Psoas muscle (tissue), 8 donors: Measurements from ENCODE around the gene ASTN2. TPM values are rescaled to one million over a fixed set of nuclear protein-coding genes. Genes with fewer than 3 reads are reported as not detected.

Experiments used
- ATAC-seq, 4 donors: fragments of 200-7000 bp; cut with Tn5 transposase; one replicate each; pipeline ENCODE4 v1.9.1; 2020; ENCODE audit warnings: moderate library complexity in 3 of 4, mild to moderate bottlenecking in 2 of 4
- DNase-seq, 2 donors: peaks; one replicate each; pipeline ENCODE4 v3.0.0-alpha.2; 2020
- H3K27ac ChIP-seq: fragments of 200-600 bp; one replicate; pipeline ENCODE4 v1.8.0; 2022
- H3K27me3 ChIP-seq, 3 donors: fragments of 200-600 bp in 1 of 3; one replicate each; pipeline versions ENCODE4 v1.6.1 to v1.8.0; 2013 to 2022; ENCODE audit warnings: low read length in 2 of 3, mild to moderate bottlenecking in 2 of 3, moderate library complexity in 1 of 3; ENCODE audit not compliant: insufficient read depth in 3 of 3
- H3K36me3 ChIP-seq, 2 donors: fragments of 200-600 bp in 1 of 2; one replicate each; pipeline versions ENCODE4 v1.6.1 to v1.8.0; 2013 to 2022; ENCODE audit warnings: low read depth in 1 of 2, mild to moderate bottlenecking in 1 of 2, moderate library complexity in 1 of 2; ENCODE audit not compliant: insufficient read depth in 1 of 2
- H3K4me1 ChIP-seq: fragments of 200-600 bp; one replicate; pipeline ENCODE4 v1.8.0; 2022
- H3K4me3 ChIP-seq: fragments of 200-600 bp; one replicate; pipeline ENCODE4 v1.8.0; 2022; ENCODE audit warnings: mild to moderate bottlenecking
- H3K9me3 ChIP-seq: fragments of 200-600 bp; one replicate; pipeline ENCODE4 v1.8.0; 2022
- CTCF ChIP-seq: fragments of 200-600 bp; IDR thresholded peaks from one replicate; pipeline ENCODE4 v1.8.0; 2022; ENCODE audit warnings: antibody characterized with exemption
- WGBS, 3 donors: extraction: QIAGEN DNeasy Blood & Tissue Kit; methylation state at CpG; one replicate each; pipeline versions ENCODE4 v1.1.6 to v1.1.7; 2013; 5-methylcytosine and 5-hydroxymethylcytosine counted together
- intact Hi-C, 2 donors: fragments of 100-400 bp; cut with DNase I; formaldehyde crosslinking; loops; one replicate each; pipeline versions ENCODE4 v1.11.0 to v1.14.2; 2022
- polyA plus RNA-seq, 3 donors: library from polyadenylated mRNA; stranded (reverse); fragments of 200-250 nt; gene quantifications; one replicate each; pipeline ENCODE4 v1.2.3, GENCODE V29; 2013
- total RNA-seq, 4 donors: library from RNA; stranded (reverse); fragmentation: NEBNext Ultra II Directional in 2 of 4; extraction: Animal tissue kit (Norgen Biotek cat#: 25700) in 2 of 4; gene quantifications; one replicate each; pipeline versions ENCODE4 v1.2.1 to v1.2.4, GENCODE V29; 2021 to 2023
- donor health status: healthy with polysubstance abuse.
- donor health status: DM: no; HTN: no; CAD: no; lungs with moderate emphysema.
- donor health status: Bipolar disorder and iron deficiency.
- donor health status: healthy.
- donor health status: DM: yes; HTN: yes; CAD: no.
- donor health status: DM: no; HTN: no; CAD: no.
- donor health status: DM: no; HTN: no; CAD: no.
- donor health status: DM: yes; HTN: yes; CAD: no.

ASTN2 gene
- total and polyA plus RNA-seq, 7 donors: 2.0 to 10.3 (median 3.3) TPM

- Histone ChIP-seq H3K4me1 (no peaks in the 10 kb centered on the region), H3K9me3 (no peaks in the 10 kb centered on the region), H3K4me3 (no peak overlapping the region), H3K36me3 (no peaks in the 10 kb centered on the region), H3K27me3 (no peaks in the 10 kb centered on the region), H3K27ac (no peak overlapping the region)
- intact Hi-C loops: no loop called here
- no peak for DNase-seq
- WGBS, 3 donors: 25 to 39% (median 34%) methylated on average over 6 of the region's 6 CpGs
- TF ChIP-seq CTCF: no peak
- ATAC-seq: no peak
Measured at GRCh38 chr9:117403403-117403811, 11.4 kb downstream of the ASTN2 start.

GRCh38 chr9:117400171-117400570 lies 14.7 kb downstream of the ASTN2 start:
- intact Hi-C loops: no loop called here
- WGBS, 3 donors: 25 to 29% (median 25%) methylated on average over 2 of the region's 2 CpGs
- no peak overlapping the region for H3K27ac ChIP-seq
- no peaks in the 10 kb centered on the region for H3K4me1 ChIP-seq
- no peak for TF ChIP-seq CTCF
- DNase-seq (no peak), ATAC-seq (no peak)
- H3K9me3 ChIP-seq: no peaks in the 10 kb centered on the region
- H3K36me3 ChIP-seq: no peaks in the 10 kb centered on the region
- no peak overlapping the region for H3K4me3 ChIP-seq
- H3K27me3 ChIP-seq: no peaks in the 10 kb centered on the region

DNA sequence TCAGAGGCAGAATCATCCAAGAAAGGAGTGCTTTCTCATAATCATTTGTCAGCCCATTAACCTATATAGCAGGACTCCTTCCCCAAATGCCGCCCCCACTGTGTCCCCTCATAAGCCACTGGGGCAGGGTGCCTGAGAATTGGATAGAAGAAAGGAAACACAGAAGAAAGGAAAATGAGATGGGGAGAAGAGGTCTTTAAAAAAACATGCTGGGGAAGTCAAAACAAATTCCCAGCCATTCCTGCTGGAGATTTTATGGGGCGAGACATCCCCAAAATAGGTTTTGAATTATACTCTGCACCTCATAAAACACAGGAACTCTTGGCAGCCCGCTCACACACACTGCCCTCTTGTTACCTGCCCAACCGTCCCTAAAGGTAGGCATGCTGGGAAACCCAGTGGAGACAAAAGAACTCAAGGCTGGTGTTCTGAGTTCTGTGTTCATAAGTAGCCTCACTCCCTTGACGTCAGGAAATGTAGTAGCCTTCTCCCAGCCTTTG lies 19.7 kb downstream of the ASTN2 start:
- DNase-seq (no peak), ATAC-seq (no peak)
- peaks cover 0 to 4% (median 0%) of the 10 kb centered on the region in 3 donors for H3K27me3 ChIP-seq
- WGBS, 3 donors: 63 to 75% (median 69%) methylated on average over 5 of the region's 5 CpGs
- no peak overlapping the region for H3K27ac ChIP-seq
- TF ChIP-seq CTCF: no peak
- H3K36me3 ChIP-seq: no peaks in the 10 kb centered on the region
- intact Hi-C loops: no loop called here
- H3K4me1 ChIP-seq: no peaks in the 10 kb centered on the region
- H3K9me3 ChIP-seq: no peaks in the 10 kb centered on the region
- H3K4me3 ChIP-seq: no peak overlapping the region

GRCh38 chr9:117394655-117395054 lies 20.2 kb downstream of the ASTN2 start:
- intact Hi-C loops: no loop called here
- DNase-seq (no peak), ATAC-seq (no peak)
- Histone ChIP-seq H3K4me1 (no peaks in the 10 kb centered on the region), H3K4me3 (no peak overlapping the region), H3K27ac (no peak overlapping the region), H3K9me3 (no peaks in the 10 kb centered on the region), H3K27me3 (peaks cover 0 to 4% (median 0%) of the 10 kb centered on the region in 3 donors), H3K36me3 (no peaks in the 10 kb centered on the region)
- no peak for TF ChIP-seq CTCF
- WGBS, 3 donors: 60 to 65% (median 61%) methylated on average over 4 of the region's 4 CpGs

GRCh38 chr9:117392992-117393391 lies 21.9 kb downstream of the ASTN2 start:
- TF ChIP-seq CTCF: no peak
- Histone ChIP-seq H3K27me3 (peaks cover 0 to 4% (median 0%) of the 10 kb centered on the region in 3 donors), H3K4me3 (no peak overlapping the region), H3K9me3 (no peaks in the 10 kb centered on the region), H3K4me1 (no peaks in the 10 kb centered on the region), H3K27ac (no peak overlapping the region), H3K36me3 (no peaks in the 10 kb centered on the region)
- intact Hi-C loops: no loop called here
- no peak for ATAC-seq
- no peak for DNase-seq
- 67 to 72% (median 68%) methylated on average over 2 of the region's 2 CpGs for WGBS, 3 donors
